Thymus (tissue), 11 donors: ENCODE measurements around the gene EXOC3L2. TPM values are rescaled to one million over a fixed set of nuclear protein-coding genes. Genes with fewer than 3 reads are reported as not detected.
A peak's percentile ranks its signal among the peaks of the same experiment; 100 is the strongest.

Experiments used
- DNase-seq, 9 donors: peaks; one replicate each; pipeline ENCODE4 v3.0.0-alpha.2; 2013; ENCODE audit warnings: low spot score in 9 of 9, low read depth in 6 of 9, missing footprints in 1 of 9
- H3K27ac ChIP-seq, 2 donors: one replicate each; pipeline ENCODE4 v1.5.1; 2013; ENCODE audit warnings: control low read depth in 1 of 2, low read depth in 1 of 2, low read length in 1 of 2, mild to moderate bottlenecking in 1 of 2, moderate library complexity in 1 of 2
- H3K27me3 ChIP-seq, 2 donors: one replicate each; pipeline ENCODE4 v1.5.1; 2013; ENCODE audit warnings: low read length in 1 of 2; ENCODE audit not compliant: control insufficient read depth in 2 of 2, insufficient read depth in 1 of 2
- H3K36me3 ChIP-seq, 2 donors: one replicate each; pipeline ENCODE4 v1.5.1; 2013; ENCODE audit warnings: low read length in 1 of 2, mild to moderate bottlenecking in 1 of 2, moderate library complexity in 1 of 2; ENCODE audit not compliant: control insufficient read depth in 2 of 2, insufficient read depth in 2 of 2
- H3K4me1 ChIP-seq, 2 donors: one replicate each; pipeline ENCODE4 v1.5.1; 2013; ENCODE audit warnings: low read length in 2 of 2; ENCODE audit not compliant: control insufficient read depth in 2 of 2, insufficient read depth in 2 of 2
- H3K4me3 ChIP-seq, 2 donors: one replicate each; pipeline ENCODE4 v1.5.1; 2013; ENCODE audit warnings: low read length in 2 of 2, control low read depth in 1 of 2, mild to moderate bottlenecking in 1 of 2
- H3K9me3 ChIP-seq, 2 donors: one replicate each; pipeline ENCODE4 v1.5.1; 2013; ENCODE audit warnings: low read length in 1 of 2, mild to moderate bottlenecking in 1 of 2; ENCODE audit not compliant: control insufficient read depth in 2 of 2, insufficient read depth in 1 of 2
- WGBS: extraction: QIAGEN DNeasy Blood & Tissue Kit; methylation state at CpG from one replicate; pipeline ENCODE4 v1.1.7; 2013; 5-methylcytosine and 5-hydroxymethylcytosine counted together
- polyA plus RNA-seq: library from polyadenylated mRNA; stranded (reverse); fragments of 200-250 nt; gene quantifications from one replicate; pipeline ENCODE4 v1.2.3, GENCODE V29; 2013
- total RNA-seq: library from RNA; stranded (reverse); fragments of 120-200 nt; gene quantifications from one replicate; pipeline ENCODE4 v1.2.4, GENCODE V29; 2013
- donor health status: healthy.

EXOC3L2 gene
- total and polyA plus RNA-seq, 2 donors, result 0.42 to 0.75 TPM

DNA sequence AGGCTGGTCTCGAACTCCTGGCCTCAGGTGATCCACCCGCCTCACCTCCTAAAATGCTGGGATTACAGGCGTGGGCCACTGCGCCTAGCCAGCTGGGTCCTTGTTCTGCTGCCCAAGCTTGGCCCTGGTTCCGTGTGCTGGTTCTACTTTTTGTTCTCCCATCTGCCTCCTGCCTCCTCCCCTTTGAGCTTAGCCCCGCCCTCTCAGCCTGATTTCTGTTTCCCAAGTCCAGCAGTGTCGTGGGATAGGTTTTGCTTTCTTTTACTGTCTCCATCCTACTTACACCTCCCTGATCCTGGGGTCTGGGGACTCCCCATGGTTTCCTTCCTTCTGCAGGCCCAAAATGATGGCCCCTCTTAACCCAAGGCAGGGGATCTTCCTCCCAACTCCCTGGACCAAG is 64.3 kb downstream of the EXOC3L2 start:
- no peak for DNase-seq
- peaks cover 3 to 5% of the 10 kb centered on the region in 2 donors for H3K36me3 ChIP-seq
- H3K9me3 ChIP-seq, result no peaks in the 10 kb centered on the region
- peaks cover 0 to 2% of the 10 kb centered on the region in 2 donors for H3K27me3 ChIP-seq
- H3K4me3 ChIP-seq, result no peak overlapping the region
- 96% methylated on average over 7 of the region's 7 CpGs for WGBS
- H3K4me1 ChIP-seq, result peaks cover 18 to 22% of the 10 kb centered on the region in 2 donors
- H3K27ac ChIP-seq, result no peak overlapping the region

DNA sequence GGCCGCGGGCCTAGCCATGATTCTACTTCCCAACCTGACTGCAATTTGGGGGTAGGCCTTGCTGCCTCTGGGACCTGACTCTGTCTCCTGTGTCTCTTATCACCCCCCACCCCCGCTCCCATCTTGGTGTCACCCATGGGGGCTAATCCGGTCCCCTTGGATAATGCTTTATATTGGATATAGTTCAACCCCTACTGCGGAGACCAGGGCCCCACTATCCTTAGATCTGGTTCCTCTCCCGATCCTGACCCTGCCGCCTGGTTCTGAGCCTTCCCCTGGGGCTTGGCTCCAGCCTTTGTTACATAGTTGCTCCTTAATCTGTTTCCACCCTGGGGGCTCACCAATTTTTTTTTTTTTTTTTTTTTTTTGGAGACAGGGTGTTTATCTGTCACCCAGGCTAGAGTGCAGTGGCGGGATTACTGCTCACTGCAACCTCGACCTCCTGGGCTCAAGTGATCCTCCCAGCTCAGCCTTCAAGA is 65.3 kb downstream of the EXOC3L2 start:
- Histone ChIP-seq H3K36me3 (peaks cover 3 to 5% of the 10 kb centered on the region in 2 donors), H3K4me3 (peak overlapping the region; percentile 16 to 76), H3K27me3 (peaks cover 0 to 2% of the 10 kb centered on the region in 2 donors), H3K27ac (no peak overlapping the region), H3K4me1 (peaks cover 18 to 22% of the 10 kb centered on the region in 2 donors), H3K9me3 (no peaks in the 10 kb centered on the region)
- 79% methylated on average over 9 of the region's 9 CpGs for WGBS
- DNase-seq, result no peak

DNA sequence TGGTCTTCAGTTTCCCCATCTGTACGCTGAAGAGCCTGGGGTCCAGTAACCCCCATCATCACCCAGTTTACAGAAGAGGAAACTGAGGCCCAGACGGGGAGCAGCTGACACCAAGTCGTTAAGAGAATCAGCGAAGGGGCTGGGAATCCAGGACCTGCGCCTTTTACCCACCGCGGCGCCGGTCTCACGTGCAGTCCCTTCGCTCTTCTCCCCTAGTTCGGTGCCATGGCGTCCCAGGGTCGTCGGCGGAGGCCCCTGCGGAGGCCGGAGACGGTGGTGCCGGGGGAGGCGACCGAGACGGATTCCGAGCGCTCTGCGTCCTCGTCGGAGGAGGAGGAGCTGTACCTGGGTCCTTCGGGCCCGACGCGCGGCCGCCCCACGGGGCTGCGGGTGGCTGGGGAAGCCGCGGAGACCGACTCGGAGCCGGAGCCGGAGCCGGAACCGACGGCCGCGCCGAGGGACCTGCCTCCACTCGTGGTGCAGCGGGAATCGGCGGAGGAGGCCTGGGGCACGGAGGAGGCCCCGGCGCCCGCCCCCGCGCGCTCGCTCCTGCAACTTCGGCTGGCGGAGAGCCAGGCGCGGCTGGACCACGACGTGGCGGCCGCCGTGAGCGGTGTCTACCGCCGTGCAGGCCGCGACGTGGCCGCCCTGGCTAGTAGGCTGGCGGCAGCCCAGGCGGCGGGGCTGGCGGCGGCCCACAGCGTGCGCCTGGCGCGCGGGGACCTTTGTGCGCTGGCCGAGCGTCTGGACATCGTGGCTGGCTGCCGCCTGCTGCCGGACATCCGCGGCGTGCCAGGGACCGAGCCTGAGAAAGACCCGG is 65.9 kb downstream of the EXOC3L2 start:
- DNase-seq, result peak in 1 of 9 donors; percentile 21
- H3K27me3 ChIP-seq, result peaks cover 0 to 2% of the 10 kb centered on the region in 2 donors
- WGBS, result 8% methylated on average over 97 of the region's 97 CpGs
- H3K36me3 ChIP-seq, result peaks cover 3 to 5% of the 10 kb centered on the region in 2 donors
- peaks cover 18 to 22% of the 10 kb centered on the region in 2 donors for H3K4me1 ChIP-seq
- H3K4me3 ChIP-seq, result peak overlapping the region; percentile 76 to 89
- H3K27ac ChIP-seq, result peak overlapping the region; percentile 84 to 90
- no peaks in the 10 kb centered on the region for H3K9me3 ChIP-seq

DNA sequence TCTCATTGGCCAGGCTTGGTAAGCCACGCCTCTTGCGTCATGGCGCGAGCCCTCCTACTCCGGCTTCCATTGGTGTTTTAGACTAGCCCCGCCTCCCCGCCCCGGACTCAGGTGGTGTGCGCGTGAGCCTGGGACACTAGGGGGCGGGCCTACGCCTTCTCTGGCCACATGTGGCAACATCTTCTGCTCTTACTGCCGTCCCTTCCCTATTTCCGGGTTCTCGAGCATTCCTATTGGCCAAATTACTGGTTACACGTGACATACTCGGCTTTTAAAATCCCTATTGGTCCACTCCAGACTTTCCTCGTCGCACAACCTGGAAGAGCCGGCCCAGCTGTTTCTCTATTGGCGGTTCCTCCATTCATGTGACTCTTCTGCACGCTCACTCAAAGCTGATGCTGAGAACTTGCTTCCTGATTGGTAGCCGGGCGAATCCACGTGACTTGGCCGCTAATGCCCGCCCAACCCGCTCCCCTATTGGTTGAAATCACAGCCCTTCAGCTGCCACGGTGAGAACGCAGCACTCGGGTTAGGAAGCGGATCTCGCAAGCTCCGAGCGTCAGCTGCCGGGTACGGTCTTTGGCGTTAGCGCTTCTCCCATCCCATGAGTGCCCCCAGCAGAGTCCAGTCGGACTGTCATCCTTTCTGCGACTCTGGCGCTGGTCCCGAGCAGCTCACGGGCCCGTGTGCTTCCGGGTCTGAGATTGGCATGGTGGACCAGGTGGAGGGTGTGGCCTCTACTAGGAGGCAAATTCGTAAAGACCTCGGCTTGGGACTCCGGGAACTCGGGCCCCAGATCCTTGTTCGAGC is 66.7 kb downstream of the EXOC3L2 start, which contains the start of gene BLOC1S3:
BLOC1S3 (plus strand) TSS at position 523 of the 810 bp plus-strand sequence. CDS start 513 bp downstream, outside the sequence.
- under 1% methylated on average over 51 of the region's 51 CpGs for WGBS
- Histone ChIP-seq H3K36me3 (peaks cover 3 to 5% of the 10 kb centered on the region in 2 donors), H3K9me3 (peaks cover 0 to 3% of the 10 kb centered on the region in 2 donors), H3K4me1 (peaks cover 21 to 30% of the 10 kb centered on the region in 2 donors), H3K4me3 (peak within 1 kb of the TSS; percentile 76 to 89), H3K27me3 (peaks cover 0 to 2% of the 10 kb centered on the region in 2 donors), H3K27ac (peak within 1 kb of the TSS; percentile 89 to 90)
- DNase-seq, result peak; percentile 99 to 100 (median 100)

DNA sequence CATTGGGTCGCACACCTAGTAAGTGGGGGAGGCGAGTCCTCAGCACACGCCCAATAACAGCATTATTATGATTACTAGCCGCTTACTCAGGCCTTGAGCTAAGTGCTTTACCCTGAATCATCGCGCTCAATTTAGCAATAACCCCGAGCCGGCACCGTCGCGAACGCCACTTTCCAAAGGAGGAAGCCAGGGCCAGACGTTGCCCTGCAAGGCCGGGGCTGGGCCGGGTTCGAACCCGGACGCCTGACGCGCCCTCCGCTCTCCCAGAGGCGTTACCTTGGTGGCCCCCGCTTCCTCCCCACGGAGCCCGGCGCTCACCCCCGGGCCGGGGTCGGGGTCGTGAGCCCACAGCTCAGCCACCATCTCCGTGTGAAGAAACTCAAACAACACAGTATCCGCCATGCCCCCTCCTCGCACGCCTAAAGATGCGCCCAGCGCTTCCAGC is 67.4 kb downstream of the EXOC3L2 start, which contains the start of gene TRAPPC6A:
TRAPPC6A (minus strand) TSS at position 421 of the 445 bp plus-strand sequence; CDS start at position 402, 19 bp downstream.
- under 1% methylated on average over 36 of the region's 36 CpGs for WGBS
- H3K27ac ChIP-seq, result peak within 1 kb of the TSS; percentile 89 to 90
- DNase-seq, result no peak
- H3K4me1 ChIP-seq, result peaks cover 21 to 33% of the 10 kb centered on the region in 2 donors
- peak within 1 kb of the TSS; percentile 76 to 89 for H3K4me3 ChIP-seq
- H3K36me3 ChIP-seq, result peaks cover 3 to 5% of the 10 kb centered on the region in 2 donors
- peaks cover 0 to 2% of the 10 kb centered on the region in 2 donors for H3K27me3 ChIP-seq
- peaks cover 0 to 3% of the 10 kb centered on the region in 2 donors for H3K9me3 ChIP-seq

DNA sequence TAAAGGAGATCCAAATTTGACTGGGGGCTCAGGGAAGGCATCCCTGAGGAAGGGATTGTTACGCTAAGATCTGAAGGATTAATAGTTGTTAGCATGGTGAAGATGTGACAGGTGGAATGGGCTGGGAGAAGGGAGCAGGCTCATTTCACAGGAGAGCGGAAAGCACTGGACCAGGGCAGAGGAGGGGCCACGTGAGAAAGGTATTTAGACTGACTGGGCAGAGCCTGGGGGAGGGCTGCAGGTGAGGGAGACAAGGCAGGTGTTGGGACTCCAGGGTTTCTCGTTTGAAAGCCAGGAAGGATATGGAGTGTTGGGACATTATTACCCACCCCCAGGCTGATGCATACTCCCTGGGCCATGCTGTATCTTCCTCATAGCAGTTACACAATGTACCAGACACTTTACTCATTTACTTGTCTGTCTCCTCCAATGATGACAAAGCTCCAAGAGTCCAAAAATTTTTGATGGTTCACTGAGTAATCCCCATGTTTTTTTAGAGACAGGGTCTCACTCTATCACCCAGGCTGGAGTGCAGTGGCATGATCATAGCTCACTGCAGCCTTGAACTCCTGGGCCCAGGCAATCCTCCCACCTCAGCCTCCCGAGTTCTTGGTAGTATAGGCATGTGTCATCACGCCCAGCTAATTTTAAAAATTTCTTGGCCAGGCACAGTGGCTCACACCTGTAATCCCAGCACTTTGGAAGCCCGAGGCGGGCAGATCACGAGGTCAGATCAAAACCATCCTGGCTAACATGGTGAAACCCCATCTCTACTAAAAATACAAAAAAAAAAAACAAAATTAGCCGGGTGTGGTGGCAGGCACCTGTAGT is 69.5 kb downstream of the EXOC3L2 start:
- Histone ChIP-seq H3K27me3 (peaks cover 0 to 2% of the 10 kb centered on the region in 2 donors), H3K4me3 (no peak overlapping the region), H3K36me3 (no peaks in the 10 kb centered on the region), H3K9me3 (peaks cover 0 to 3% of the 10 kb centered on the region in 2 donors), H3K27ac (no peak overlapping the region), H3K4me1 (peaks cover 33 to 53% of the 10 kb centered on the region in 2 donors)
- DNase-seq, result no peak
- 93% methylated on average over 10 of the region's 10 CpGs for WGBS

DNA sequence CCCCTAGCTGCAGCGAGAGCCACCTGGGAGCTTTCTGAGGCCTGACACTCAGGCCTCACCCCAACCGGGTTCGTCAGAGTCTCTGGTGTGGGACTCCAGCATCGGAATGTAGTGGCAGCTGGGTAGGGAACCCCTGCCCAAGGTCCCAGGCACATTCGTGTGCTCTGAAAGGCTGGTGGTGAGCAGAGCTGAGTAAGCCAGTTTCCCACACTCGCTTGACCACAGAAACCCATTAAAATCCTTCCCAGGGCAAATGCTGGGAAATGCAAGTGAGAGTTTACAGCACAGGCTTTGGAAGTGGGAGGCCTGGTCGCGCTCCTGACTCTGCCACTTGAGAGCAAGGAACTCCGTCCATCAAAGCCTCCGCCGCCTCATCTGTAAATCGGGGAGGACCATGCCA is 71.4 kb downstream of the EXOC3L2 start:
- Histone ChIP-seq H3K4me1 (peaks cover 22 to 48% of the 10 kb centered on the region in 2 donors), H3K27ac (peak overlapping the region in 1 of 2 donors; percentile 24), H3K9me3 (peaks cover 0 to 3% of the 10 kb centered on the region in 2 donors), H3K36me3 (no peaks in the 10 kb centered on the region), H3K27me3 (no peaks in the 10 kb centered on the region), H3K4me3 (no peak overlapping the region)
- no peak for DNase-seq
- 65% methylated on average over 12 of the region's 12 CpGs for WGBS

DNA sequence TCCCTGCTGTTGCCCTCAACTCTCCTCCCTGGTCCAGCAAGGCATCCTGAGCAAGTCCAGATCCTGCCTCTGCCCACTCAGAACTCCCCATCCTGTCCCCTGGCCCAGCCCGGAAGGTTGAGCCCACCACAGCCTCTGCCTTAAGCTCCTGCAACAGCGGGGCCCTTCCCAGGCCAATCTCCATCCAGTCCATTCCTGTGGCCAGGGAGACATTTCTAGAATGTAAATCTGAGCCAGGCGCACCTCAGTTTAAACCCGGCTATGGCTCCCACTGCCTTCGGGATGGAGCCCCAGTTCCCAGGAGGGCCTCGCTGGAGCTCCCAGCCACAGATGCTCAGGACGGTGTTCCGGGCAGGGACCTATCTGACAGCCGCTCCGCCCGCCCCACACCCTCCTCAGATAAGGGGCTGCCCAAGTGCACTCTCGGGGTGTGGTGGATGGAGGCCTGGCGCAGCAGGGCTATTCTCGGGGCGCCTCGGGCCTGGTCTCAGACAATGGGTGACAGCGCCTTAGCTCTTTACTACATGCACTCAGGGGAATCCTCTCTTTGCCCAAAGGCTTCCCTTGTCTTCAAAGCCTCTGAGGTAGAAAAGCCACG is 72.5 kb downstream of the EXOC3L2 start:
- Histone ChIP-seq H3K36me3 (no peaks in the 10 kb centered on the region), H3K27me3 (no peaks in the 10 kb centered on the region), H3K4me3 (no peak overlapping the region), H3K27ac (peak overlapping the region in 1 of 2 donors; percentile 53), H3K9me3 (peaks cover 0 to 3% of the 10 kb centered on the region in 2 donors), H3K4me1 (peaks cover 22 to 45% of the 10 kb centered on the region in 2 donors)
- no peak for DNase-seq
- 96% methylated on average over 17 of the region's 18 CpGs for WGBS
